ENCODE results near the gene MAPK12. TPM values are rescaled to one million over a fixed set of nuclear protein-coding genes. Genes with fewer than 3 reads are reported as not detected.

Gene MAPK12
- total RNA-seq, 1 donor from 2014 or later, result 25.5 TPM

- no peak for DNase-seq (ENCODE audit: low read depth)
- Histone ChIP-seq H3K27me3 (ENCODE audit: control insufficient read depth, insufficient read depth, low read length) (no peaks in the 10 kb centered on the region), H3K4me3 (ENCODE audit: low read depth, low read length) (no peak overlapping the region), H3K36me3 (ENCODE audit: control insufficient read depth, insufficient read depth, low read length) (peaks cover 6% of the 10 kb centered on the region)
- no peak for TF ChIP-seq CTCF (IDR thresholded peaks at IDR 0.05; ENCODE audit: insufficient read depth, low read length, poor library complexity, severe bottlenecking)
These were observed 19.9 kb upstream of the MAPK12 start for GRCh38 chr22:50281384-50281760.

- H3K27me3 ChIP-seq (ENCODE audit: control insufficient read depth, insufficient read depth, low read length), result no peaks in the 10 kb centered on the region
- H3K36me3 ChIP-seq (ENCODE audit: control insufficient read depth, insufficient read depth, low read length), result peaks cover 6% of the 10 kb centered on the region
- no peak for DNase-seq (ENCODE audit: low read depth)
- no peak for TF ChIP-seq CTCF (IDR thresholded peaks at IDR 0.05; ENCODE audit: insufficient read depth, low read length, poor library complexity, severe bottlenecking)
- no peak overlapping the region for H3K4me3 ChIP-seq (ENCODE audit: low read depth, low read length)
These were observed 19.4 kb upstream of the MAPK12 start for GRCh38 chr22:50280708-50281383.

- Histone ChIP-seq H3K36me3 (ENCODE audit: control insufficient read depth, insufficient read depth, low read length) (peaks cover 6% of the 10 kb centered on the region), H3K27me3 (ENCODE audit: control insufficient read depth, insufficient read depth, low read length) (no peaks in the 10 kb centered on the region), H3K4me3 (ENCODE audit: low read depth, low read length) (no peak overlapping the region)
- no peak for TF ChIP-seq CTCF (IDR thresholded peaks at IDR 0.05; ENCODE audit: insufficient read depth, low read length, poor library complexity, severe bottlenecking)
- DNase-seq (ENCODE audit: low read depth), result no peak
These were observed 18.7 kb upstream of the MAPK12 start for GRCh38 chr22:50280022-50280707.

GRCh38 chr22:50278956-50279619, 17.6 kb upstream of the MAPK12 start:
- Histone ChIP-seq H3K4me3 (ENCODE audit: low read depth, low read length) (no peak overlapping the region), H3K27me3 (ENCODE audit: control insufficient read depth, insufficient read depth, low read length) (no peaks in the 10 kb centered on the region), H3K36me3 (ENCODE audit: control insufficient read depth, insufficient read depth, low read length) (peaks cover 5% of the 10 kb centered on the region)
- DNase-seq (ENCODE audit: low read depth), result no peak
- no peak for TF ChIP-seq CTCF (IDR thresholded peaks at IDR 0.05; ENCODE audit: insufficient read depth, low read length, poor library complexity, severe bottlenecking)

GRCh38 chr22:50278461-50278860, 17.0 kb upstream of the MAPK12 start:
- Histone ChIP-seq H3K27me3 (ENCODE audit: control insufficient read depth, insufficient read depth, low read length) (no peaks in the 10 kb centered on the region), H3K4me3 (ENCODE audit: low read depth, low read length) (no peak overlapping the region), H3K36me3 (ENCODE audit: control insufficient read depth, insufficient read depth, low read length) (peaks cover 4% of the 10 kb centered on the region)
- DNase-seq (ENCODE audit: low read depth), result no peak
- TF ChIP-seq CTCF (IDR thresholded peaks at IDR 0.05; ENCODE audit: insufficient read depth, low read length, poor library complexity, severe bottlenecking), result no peak
